Embryonic facial prominence (tissue), 1 donor: ENCODE results near the gene TMC2.
"Not testable (repeated sequence)": the region's sequence is repeated elsewhere in the genome, so short reads cannot be mapped to it uniquely, and the experiment has no call there.

Experiments used
- DNase-seq: peaks from one replicate; pipeline ENCODE4 v3.0.0-alpha.2; 2016; ENCODE audit errors: extremely low spot score

Gene TMC2, protein sequence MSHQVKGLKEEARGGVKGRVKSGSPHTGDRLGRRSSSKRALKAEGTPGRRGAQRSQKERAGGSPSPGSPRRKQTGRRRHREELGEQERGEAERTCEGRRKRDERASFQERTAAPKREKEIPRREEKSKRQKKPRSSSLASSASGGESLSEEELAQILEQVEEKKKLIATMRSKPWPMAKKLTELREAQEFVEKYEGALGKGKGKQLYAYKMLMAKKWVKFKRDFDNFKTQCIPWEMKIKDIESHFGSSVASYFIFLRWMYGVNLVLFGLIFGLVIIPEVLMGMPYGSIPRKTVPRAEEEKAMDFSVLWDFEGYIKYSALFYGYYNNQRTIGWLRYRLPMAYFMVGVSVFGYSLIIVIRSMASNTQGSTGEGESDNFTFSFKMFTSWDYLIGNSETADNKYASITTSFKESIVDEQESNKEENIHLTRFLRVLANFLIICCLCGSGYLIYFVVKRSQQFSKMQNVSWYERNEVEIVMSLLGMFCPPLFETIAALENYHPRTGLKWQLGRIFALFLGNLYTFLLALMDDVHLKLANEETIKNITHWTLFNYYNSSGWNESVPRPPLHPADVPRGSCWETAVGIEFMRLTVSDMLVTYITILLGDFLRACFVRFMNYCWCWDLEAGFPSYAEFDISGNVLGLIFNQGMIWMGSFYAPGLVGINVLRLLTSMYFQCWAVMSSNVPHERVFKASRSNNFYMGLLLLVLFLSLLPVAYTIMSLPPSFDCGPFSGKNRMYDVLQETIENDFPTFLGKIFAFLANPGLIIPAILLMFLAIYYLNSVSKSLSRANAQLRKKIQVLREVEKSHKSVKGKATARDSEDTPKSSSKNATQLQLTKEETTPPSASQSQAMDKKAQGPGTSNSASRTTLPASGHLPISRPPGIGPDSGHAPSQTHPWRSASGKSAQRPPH

DNA sequence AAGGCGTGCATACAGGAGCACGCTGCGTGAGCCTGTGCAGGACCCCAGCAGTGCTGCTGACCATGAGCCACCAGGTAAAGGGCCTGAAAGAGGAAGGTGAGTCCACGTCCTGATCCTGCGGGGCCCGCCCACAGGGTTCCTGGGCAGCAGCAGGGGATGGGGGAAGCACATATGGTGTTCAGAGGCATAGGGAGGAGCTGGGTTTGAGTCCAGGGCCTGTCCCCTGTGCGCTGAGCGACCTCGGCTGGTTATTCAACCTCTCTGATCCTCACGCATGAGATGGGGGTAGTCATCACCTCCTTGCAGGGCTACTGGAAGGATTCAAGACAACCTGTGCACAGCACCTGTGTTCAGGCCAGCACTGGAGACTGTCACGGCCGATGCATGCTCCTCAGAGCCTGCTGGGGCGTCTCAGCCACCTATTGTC, at the start of gene TMC2:
TMC2 (plus strand) TSS at position 14 of the 427 bp plus-strand sequence; CDS start at position 63, 49 bp downstream.
- no peak for DNase-seq

GRCh38 chr20:2502808-2503384, 33.5 kb upstream of the TMC2 start:
- not testable (repeated sequence) for DNase-seq

DNA sequence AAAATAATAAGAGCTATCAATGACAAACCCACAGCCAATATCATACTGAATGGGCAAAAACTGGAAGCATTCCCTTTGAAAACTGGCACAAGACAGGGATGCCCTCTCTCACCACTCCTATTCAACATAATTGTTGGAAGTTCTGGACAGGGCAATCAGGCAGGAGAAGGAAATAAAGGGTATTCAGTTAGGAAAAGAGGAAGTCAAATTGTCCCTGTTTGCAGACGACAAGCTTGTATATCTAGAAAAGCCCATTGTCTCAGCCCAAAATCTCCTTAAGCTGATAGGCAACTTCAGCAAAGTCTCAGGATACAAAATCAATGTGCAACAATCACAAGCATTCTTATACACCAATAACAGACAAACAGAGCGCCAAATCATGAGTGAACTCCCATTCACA, 31.6 kb upstream of the TMC2 start:
- DNase-seq, result not testable (repeated sequence)

DNA sequence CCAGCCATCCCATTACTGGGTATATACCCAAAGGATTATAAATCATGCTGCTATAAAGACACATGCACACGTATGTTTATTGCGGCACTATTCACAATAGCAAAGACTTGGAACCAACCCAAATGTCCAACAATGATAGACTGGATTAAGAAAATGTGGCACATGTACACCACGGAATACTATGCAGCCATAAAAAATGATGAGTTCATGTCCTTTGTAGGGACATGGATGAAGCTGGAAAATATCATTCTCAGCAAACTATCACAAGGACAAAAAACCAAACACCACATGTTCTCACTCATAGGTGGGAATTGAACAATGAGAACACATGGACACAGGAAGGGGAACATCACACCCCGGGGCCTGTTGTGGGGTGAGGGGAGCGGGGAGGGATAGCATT, 29.9 kb upstream of the TMC2 start:
- not testable (repeated sequence) for DNase-seq

GRCh38 chr20:2507464-2507863, 28.9 kb upstream of the TMC2 start:
- DNase-seq, result no peak

- DNase-seq, result no peak
Observed at GRCh38 chr20:2507875-2508630, 28.3 kb upstream of the TMC2 start.

DNA sequence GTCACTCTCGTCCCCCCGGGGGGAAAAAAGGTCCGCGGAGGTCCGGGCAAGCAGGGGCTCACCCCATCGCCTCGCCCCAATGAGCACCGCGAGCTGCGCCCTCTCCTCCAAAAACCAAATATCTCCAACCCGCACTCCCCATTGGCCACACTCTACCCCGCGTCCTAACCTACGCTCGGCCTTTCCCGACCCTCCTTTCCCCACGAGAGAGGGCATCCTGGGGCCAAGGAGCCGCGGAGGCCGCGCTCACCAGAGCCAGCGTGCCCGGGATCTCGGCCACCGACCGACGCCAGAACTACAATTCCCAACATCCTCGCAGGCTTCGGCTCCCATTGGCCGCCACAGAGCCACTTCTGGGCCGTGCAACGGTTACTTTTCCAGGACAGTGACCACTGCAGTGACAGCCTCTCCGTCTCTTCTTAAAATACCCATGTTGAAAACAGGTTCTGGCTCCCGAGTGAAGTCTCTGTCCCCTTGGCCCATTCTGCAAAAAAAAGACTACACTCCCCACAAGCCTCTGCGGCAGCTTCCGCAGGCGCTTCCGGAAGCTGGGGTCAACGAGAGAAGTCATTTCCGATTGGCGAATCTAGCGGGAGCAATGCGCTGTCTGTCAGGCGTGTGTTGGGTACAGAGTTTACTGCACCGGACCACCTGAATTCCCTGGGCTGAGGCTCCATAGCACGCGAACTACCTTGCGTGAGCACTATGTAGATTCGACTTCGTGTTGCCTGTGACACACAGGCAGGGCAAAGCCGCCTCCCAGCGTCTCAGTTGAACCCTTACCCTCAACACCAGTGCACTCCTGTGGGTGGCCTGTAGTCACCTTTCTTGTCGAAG, 27.5 kb upstream of the TMC2 start, which contains the start of gene ZNF343:
ZNF343 (minus strand) TSS at position 285 of the 837 bp plus-strand sequence. CDS start 15,020 bp downstream, outside the sequence.
- DNase-seq, result peak; percentile 77

DNA sequence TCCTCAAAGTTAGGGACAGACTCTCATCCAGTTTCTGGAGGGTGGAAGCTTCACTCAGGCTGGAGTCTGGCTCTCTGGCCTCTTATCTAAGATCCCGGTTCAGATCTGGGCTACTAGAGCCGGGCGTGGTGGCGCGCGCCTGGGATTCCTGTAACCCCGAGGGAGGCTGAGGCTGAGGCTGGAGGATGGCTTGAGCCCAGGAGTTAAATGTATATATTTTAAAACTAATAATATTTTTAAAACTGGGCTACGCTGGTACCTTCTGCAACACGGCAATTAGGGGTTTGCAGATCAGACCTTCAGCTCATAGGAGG, 26.9 kb upstream of the TMC2 start:
- DNase-seq, result no peak

GRCh38 chr20:2509794-2510193, 26.6 kb upstream of the TMC2 start:
- no peak for DNase-seq

DNA sequence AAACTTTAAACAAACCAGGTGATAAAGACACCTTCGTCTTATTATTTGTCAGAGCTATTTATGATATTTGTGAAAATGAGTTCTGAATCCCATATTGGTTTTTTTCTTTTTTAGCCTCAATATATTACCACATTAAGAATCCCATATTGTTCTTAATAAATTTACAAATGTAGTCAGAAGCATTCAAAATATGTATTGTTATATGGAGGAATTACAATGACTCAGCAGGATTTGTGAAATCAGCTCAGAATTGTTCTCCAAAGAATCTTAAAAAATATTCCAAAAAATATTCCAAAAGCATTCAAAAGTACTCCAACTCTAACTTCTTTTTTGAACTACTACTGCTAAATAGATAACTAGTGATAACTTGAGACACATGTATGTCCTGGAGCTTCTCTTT, 21.2 kb upstream of the TMC2 start:
- no peak for DNase-seq

DNA sequence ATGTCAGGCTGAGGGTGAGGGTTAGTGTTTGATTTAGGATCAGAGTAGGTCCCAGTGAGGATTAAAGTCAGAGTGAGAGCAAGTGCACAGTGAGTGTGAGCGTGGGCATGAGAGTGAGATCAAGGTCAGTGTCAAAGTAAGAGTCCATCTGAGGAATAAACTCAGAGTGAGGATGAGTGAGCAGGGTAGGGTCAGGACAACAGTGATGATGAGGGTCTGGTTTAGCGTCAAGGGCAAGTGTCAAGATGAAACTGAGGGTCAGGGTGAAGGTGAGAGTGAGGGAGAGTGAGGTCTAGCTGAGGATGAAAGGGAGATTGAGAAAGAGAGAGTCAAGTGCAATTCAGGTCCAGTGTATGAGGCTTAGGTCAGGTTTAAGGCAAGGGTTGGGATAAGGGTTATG, 20.0 kb upstream of the TMC2 start:
- no peak for DNase-seq

GRCh38 chr20:2518096-2518495, 18.3 kb upstream of the TMC2 start:
- no peak for DNase-seq

DNA sequence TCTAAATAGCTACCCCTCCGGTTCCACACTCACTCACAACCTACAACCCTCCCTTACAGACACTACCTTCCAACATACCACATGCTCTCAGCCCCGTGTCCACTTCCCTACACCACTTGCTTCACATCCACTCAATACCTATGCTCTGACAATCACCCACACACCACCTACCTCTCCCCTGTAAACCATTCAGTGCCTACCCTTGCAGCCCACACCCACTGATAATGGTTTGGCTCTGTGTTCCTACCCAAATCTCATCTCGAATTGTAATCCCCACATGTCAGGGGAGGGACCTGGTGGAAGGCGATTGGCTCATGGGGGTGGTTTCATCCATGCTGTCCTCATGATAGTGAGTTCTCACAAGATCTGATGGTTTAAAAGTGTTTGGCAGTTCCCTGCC, 17.8 kb upstream of the TMC2 start:
- no peak for DNase-seq

GRCh38 chr20:2519115-2519809, 17.1 kb upstream of the TMC2 start:
- no peak for DNase-seq

DNA sequence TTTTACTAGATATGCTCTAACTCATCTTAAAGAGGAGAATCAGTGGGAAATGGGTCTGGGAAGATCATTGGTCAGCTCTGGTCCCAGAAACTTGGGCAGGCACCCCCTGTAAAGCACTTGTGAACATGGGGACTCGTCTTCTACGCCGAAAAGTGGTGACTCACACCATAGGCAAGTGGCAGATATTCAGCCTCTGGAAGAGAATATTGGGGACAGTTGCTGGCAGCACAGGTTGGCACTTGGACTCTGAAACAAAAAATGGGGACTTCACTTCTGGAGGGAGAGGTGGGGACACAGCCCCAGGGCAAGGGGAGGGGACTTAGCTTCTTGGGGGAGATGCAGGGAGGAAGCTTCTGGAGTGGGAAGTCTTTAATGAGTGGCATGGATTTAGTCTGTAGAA, 15.8 kb upstream of the TMC2 start:
- DNase-seq, result no peak

GRCh38 chr20:2521369-2522305, 14.7 kb upstream of the TMC2 start:
- DNase-seq, result no peak

GRCh38 chr20:2522826-2523429, 13.4 kb upstream of the TMC2 start:
- DNase-seq, result not testable (repeated sequence)

GRCh38 chr20:2523919-2524708, 12.3 kb upstream of the TMC2 start:
- DNase-seq, result peak; percentile 61
